Fibroblast of pulmonary artery (primary cell): ENCODE data around the gene CDH23.

Experiments used
- DNase-seq: peaks from one replicate; pipeline ENCODE4 v3.0.0-alpha.2; 2010; ENCODE audit warnings: low read depth
- H3K4me3 ChIP-seq: replicated peaks from 2 replicates; pipeline ENCODE4 v1.5.1; 2011; ENCODE audit warnings: low read depth, mild to moderate bottlenecking, control low read depth, low read length, moderate library complexity
- TF ChIP-seq, protein P1 (sequence below): IDR thresholded peaks from 2 replicates; pipeline ENCODE4 v1.5.1; 2011; ENCODE audit warnings: mild to moderate bottlenecking, control low read depth, low read length, inconsistent platforms; ENCODE audit errors: missing control alignments

Gene CDH23

DNA sequence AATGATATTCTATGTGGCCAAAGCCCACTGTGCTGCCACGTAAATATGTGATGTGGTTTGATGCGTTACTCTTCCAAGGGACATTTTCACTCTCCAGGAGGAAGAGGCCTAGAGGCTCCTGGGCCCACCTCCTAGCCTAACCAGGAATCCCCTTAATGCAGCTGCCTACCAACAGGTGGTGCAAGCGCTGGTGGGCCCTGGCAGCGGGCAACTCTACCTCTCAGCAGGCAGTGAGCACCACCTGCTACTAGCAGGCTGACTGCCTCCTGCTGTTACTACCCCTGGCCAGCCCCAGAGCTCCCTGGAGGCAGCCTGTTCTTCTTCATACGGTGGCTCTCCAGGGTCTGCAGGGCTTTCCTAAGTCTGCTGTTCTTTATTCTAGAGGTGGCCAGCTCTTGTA, 62.8 kb downstream of the CDH23 start:
- no peak overlapping the region for H3K4me3 ChIP-seq
- TF ChIP-seq, protein P1, sequence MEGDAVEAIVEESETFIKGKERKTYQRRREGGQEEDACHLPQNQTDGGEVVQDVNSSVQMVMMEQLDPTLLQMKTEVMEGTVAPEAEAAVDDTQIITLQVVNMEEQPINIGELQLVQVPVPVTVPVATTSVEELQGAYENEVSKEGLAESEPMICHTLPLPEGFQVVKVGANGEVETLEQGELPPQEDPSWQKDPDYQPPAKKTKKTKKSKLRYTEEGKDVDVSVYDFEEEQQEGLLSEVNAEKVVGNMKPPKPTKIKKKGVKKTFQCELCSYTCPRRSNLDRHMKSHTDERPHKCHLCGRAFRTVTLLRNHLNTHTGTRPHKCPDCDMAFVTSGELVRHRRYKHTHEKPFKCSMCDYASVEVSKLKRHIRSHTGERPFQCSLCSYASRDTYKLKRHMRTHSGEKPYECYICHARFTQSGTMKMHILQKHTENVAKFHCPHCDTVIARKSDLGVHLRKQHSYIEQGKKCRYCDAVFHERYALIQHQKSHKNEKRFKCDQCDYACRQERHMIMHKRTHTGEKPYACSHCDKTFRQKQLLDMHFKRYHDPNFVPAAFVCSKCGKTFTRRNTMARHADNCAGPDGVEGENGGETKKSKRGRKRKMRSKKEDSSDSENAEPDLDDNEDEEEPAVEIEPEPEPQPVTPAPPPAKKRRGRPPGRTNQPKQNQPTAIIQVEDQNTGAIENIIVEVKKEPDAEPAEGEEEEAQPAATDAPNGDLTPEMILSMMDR: no peak
- no peak for DNase-seq

DNA sequence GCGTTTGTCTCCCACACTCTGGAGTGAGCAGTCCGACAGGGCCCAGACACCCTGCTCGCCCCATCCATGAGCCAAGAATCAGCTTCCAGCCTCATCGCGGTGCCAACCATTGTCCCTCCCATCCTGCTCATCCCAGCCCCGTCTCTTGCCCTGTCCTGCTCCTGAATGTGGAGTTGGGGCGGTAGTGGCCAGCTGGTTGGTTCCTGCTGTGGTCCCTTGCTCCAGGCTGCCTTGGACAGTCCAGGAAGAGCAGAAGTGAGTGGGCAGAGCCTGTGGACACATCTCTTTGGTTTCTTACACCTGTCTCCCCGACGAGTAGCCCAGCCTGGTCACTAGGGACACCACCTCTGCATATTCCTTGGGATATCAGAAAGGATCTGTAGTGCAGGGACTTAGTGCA, 63.9 kb downstream of the CDH23 start:
- TF ChIP-seq, protein P1: no peak
- DNase-seq: no peak
- H3K4me3 ChIP-seq: no peak overlapping the region

DNA sequence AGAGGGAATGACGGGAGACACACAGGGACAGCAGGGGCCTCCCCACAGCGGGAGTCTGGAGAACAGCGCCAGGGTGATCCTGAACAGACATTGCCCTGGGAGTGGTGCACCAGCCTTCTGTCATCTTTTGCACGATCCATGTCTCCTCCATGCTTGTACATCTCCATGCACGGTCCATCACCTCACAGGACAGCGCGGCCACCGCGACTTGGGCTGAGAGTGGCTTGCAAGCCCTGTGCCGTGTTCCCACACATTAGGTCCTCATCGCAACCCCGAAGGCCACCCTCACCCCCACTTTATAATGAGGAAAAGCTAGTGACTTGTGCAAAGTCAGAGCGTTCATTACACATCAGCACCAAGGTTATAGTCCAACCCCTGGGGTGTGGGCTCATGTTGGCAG, 64.7 kb downstream of the CDH23 start:
- DNase-seq: no peak
- TF ChIP-seq, protein P1: no peak
- H3K4me3 ChIP-seq: no peak overlapping the region

DNA sequence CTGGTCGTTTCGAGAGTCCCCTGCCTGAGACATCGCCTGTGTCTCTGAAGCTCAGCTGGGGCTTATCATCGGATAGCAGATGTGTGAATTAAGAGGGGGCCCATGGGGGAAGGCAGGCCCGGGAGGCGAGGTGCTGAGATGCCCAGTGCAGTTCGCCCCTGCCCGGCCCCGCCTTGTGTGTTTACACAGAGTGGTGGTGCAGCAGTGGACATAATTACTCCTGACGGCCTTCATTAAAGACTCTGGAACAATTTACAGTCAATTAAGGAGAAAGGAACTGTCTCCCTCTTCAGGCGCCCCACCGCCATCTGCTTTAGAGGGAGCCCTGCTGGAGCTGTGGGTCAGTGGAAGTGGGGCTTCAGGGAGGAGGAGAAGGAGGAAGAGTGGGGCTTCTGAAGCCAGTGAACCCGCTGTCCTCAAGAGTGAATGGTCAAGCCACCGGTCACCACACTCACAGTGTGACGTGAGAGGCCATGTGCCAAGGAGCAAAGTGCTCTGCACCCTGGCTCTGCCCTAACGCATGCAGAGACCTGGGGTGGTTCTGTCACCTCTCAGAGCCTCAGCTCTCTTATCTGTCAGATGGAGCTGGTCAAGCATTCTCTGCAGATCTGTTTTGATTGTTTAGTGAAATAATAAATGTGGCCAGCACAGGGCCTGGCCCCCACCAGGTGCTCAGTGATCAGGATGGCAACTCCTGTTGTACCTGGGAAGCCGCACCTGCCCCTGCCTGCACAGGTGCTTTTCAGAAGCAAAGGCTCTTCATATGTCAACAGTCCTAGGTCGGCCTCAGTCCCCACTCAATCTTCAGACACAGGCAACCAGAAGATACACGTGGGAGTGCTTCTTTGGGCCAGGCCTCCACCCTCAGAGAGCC, 65.6 kb downstream of the CDH23 start:
- TF ChIP-seq, protein P1: no peak
- DNase-seq: no peak
- H3K4me3 ChIP-seq: no peak overlapping the region

DNA sequence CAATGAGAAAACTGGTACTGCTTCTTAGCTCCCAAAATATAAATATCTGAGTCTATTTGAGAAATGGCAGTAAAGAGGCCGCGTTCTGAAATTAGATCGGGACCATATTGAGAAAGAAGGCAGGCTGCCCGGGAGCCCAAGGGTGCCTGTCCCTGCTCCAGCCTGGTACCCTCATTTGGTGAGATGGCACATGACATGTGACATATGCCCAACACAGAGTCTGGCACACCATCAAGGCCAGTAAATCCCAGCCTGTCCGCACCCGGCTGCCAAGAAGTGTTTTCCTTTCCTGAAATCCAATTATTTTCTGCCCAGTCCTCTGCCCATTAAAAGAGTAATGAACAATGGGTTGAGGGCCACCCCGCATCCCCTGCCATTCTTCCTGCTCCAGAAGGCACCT, 66.4 kb downstream of the CDH23 start:
- H3K4me3 ChIP-seq: no peak overlapping the region
- DNase-seq: no peak
- TF ChIP-seq, protein P1: no peak

DNA sequence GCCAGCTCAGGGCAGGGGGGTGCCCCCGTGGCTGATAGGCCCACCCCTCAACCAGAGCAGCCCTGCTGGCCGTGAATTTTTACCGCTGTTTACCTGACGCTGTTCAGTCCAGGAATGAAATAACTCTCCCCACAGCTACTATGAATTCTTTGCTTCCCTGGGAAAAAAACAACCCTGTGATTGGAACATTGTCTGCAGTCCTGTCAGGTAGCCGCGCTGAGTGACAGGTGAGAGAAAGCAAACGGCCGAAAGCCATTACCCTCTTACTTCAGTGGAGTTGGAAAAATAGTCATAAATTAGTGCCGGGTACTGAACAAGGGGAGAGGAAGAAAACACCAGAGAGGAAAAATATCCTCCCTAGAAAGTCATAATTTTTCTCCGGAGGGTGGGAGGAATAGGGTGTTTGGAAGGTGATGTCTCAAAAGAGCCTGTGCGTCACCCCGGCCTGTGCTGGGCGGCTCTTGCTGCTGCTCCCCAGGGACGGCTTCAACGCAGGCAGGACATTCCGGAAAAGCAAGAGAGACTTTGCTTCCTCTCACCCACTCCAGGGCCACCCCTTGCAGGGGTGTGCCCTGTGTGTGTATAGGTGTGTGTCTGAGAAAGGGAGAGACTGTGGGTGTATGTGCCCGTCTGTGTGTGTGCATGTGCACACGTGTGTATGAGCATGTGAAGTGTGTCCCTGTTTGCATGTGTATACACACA, 69.0 kb downstream of the CDH23 start:
- no peak for DNase-seq
- TF ChIP-seq, protein P1: no peak
- no peak overlapping the region for H3K4me3 ChIP-seq

DNA sequence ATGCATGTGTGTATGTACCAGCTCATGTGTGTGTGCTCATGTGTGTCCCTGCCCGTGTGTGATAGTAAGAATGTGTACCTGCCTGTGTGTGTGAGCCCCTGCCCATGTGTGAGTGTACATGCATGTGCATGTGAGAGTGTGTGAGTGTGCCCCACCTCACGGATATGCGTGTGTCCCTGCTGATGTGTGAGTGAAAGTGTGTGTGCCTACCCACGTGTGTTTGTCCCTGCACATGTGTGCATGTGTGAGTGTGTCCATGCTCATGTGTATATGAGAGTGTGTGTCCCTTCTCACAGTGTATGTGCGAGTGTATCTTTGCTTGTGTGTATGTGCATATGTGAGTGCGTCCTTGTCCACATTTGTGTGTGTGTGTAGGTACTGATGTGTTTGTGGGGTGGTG, 69.6 kb downstream of the CDH23 start:
- TF ChIP-seq, protein P1: no peak
- DNase-seq: no peak

More for the DNA sequence above, 69.6 kb downstream of the CDH23 start:
- no peak overlapping the region for H3K4me3 ChIP-seq
